Neural cell (in vitro differentiated cells): ENCODE results near the gene FBP2. TPM values are rescaled to one million over a fixed set of nuclear protein-coding genes. Genes with fewer than 3 reads are reported as not detected.

Experiments
- H2AFZ ChIP-seq: fragments of 200-600, 300-800 bp; sonication (generic), shearing (Covaris generic); 2 replicates; pipeline ENCODE4 v1.6.0; 2014; ENCODE audit warnings: low read depth, mild to moderate bottlenecking, antibody characterized with exemption, low read length, moderate library complexity
- H3F3A ChIP-seq: fragments of 200-600 bp; shearing (Covaris generic); 2 replicates; pipeline ENCODE4 v1.6.1; 2016; ENCODE audit warnings: mild to moderate bottlenecking, moderate library complexity, mixed read lengths, antibody characterized with exemption, low read length; ENCODE audit not compliant: insufficient read depth, poor library complexity, severe bottlenecking
- H3K27ac ChIP-seq: fragments of 200-600, 300-800 bp; sonication (generic), shearing (Covaris generic); 2 replicates; pipeline ENCODE4 v1.5.1; 2014; ENCODE audit warnings: mild to moderate bottlenecking, low read length, moderate library complexity
- H3K27me3 ChIP-seq: fragments of 300-800, 200-600 bp; sonication (generic), shearing (Covaris generic); 2 replicates; pipeline ENCODE4 v1.6.0; 2014; ENCODE audit warnings: mild to moderate bottlenecking, low read depth, low read length, moderate library complexity; ENCODE audit not compliant: insufficient read depth
- H3K36me3 ChIP-seq: fragments of 300-800, 200-600 bp; sonication (generic), shearing (Covaris generic); 2 replicates; pipeline ENCODE4 v1.5.1; 2014; ENCODE audit warnings: mild to moderate bottlenecking, antibody characterized with exemption, low read length, moderate library complexity; ENCODE audit not compliant: insufficient read depth
- H3K4me2 ChIP-seq: fragments of 300-800, 200-600 bp; sonication (generic), shearing (Covaris generic); 2 replicates; pipeline ENCODE4 v1.6.0; 2014; ENCODE audit warnings: mild to moderate bottlenecking, low read length
- H3K4me3 ChIP-seq: fragments of 300-800, 200-600 bp; sonication (generic), shearing (Covaris generic); 2 replicates; pipeline ENCODE4 v1.5.1; 2014; ENCODE audit warnings: mild to moderate bottlenecking, low read length, moderate library complexity
- H3K79me2 ChIP-seq: fragments of 200-600 bp; shearing (Covaris generic); replicated peaks from 2 replicates; pipeline ENCODE4 v1.6.0; 2014; ENCODE audit warnings: mild to moderate bottlenecking, low read length, moderate library complexity; ENCODE audit not compliant: insufficient read depth
- H3K9ac ChIP-seq: fragments of 300-800, 200-600 bp; sonication (generic), shearing (Covaris generic); 2 replicates; pipeline ENCODE4 v1.6.1; 2016; ENCODE audit warnings: mild to moderate bottlenecking, low read length, mixed read lengths
- H3K9me2 ChIP-seq: fragments of 200-600 bp; shearing (Covaris generic); 2 replicates; pipeline ENCODE4 v1.6.1; 2016; ENCODE audit warnings: mild to moderate bottlenecking, low read length, mixed read lengths; ENCODE audit not compliant: insufficient read depth
- H3K9me3 ChIP-seq: fragments of 200-600, 300-800 bp; sonication (generic), shearing (Covaris generic); 2 replicates; pipeline ENCODE4 v1.6.1; 2016; ENCODE audit warnings: mild to moderate bottlenecking, mixed run types, low read length, moderate library complexity, mixed read lengths
- H4K20me1 ChIP-seq: fragments of 200-600 bp; shearing (Covaris generic); 2 replicates; pipeline ENCODE4 v1.6.1; 2016; ENCODE audit warnings: mild to moderate bottlenecking, mixed run types; ENCODE audit not compliant: insufficient read depth
- EP300 ChIP-seq: fragments of 450-650 bp; conservative IDR thresholded peaks from 2 replicates; pipeline ENCODE4 v1.6.1; 2014; ENCODE audit warnings: antibody characterized with exemption, mild to moderate bottlenecking, moderate library complexity; ENCODE audit not compliant: poor library complexity, severe bottlenecking
- EZH2 ChIP-seq: fragments of 200-600, 300-800 bp; shearing (Covaris generic), sonication (generic); IDR thresholded peaks from 2 replicates; pipeline ENCODE4 v1.6.1; 2014; ENCODE audit warnings: antibody characterized with exemption, low read length, borderline replicate concordance, mild to moderate bottlenecking; ENCODE audit not compliant: insufficient read depth, poor library complexity, severe bottlenecking
- MXI1 ChIP-seq: fragments of 450-650 bp; conservative IDR thresholded peaks from 2 replicates; pipeline ENCODE4 v1.6.1; 2014; ENCODE audit warnings: antibody characterized with exemption, mild to moderate bottlenecking; ENCODE audit not compliant: poor library complexity, severe bottlenecking
- POLR2AphosphoS5 ChIP-seq: IDR thresholded peaks from 2 replicates; pipeline ENCODE4 v1.6.1; 2012
- RAD21 ChIP-seq: fragments of 450-650 bp; conservative IDR thresholded peaks from 2 replicates; pipeline ENCODE4 v1.6.1; 2014; ENCODE audit warnings: antibody characterized with exemption, mild to moderate bottlenecking, moderate library complexity
- SMC3 ChIP-seq: fragments of 450-650 bp; conservative IDR thresholded peaks from 2 replicates; pipeline ENCODE4 v1.6.1; 2014; ENCODE audit warnings: antibody characterized with exemption, mild to moderate bottlenecking, moderate library complexity; ENCODE audit not compliant: poor library complexity
- TAF1 ChIP-seq: IDR thresholded peaks from 2 replicates; pipeline ENCODE4 v1.6.1; 2012; ENCODE audit warnings: low read depth
- polyA plus RNA-seq: library from polyadenylated mRNA; depleted of rRNA; stranded (reverse); fragments of >200 nt; gene quantifications from 2 replicates; pipeline ENCODE4 v1.2.3, GENCODE V29; 2014
- TF ChIP-seq, protein P1 (sequence below): fragments of 450-650 bp; IDR thresholded peaks from 2 replicates; pipeline ENCODE4 v1.5.1; 2014; ENCODE audit warnings: antibody characterized with exemption, mild to moderate bottlenecking, moderate library complexity; ENCODE audit not compliant: poor library complexity, severe bottlenecking
- TF ChIP-seq, protein P2 (sequence below): IDR thresholded peaks from 2 replicates; pipeline ENCODE4 v1.6.1; 2012; ENCODE audit warnings: borderline replicate concordance

FBP2 gene
- polyA plus RNA-seq, 1 donor from 2014 or later = not detected

DNA sequence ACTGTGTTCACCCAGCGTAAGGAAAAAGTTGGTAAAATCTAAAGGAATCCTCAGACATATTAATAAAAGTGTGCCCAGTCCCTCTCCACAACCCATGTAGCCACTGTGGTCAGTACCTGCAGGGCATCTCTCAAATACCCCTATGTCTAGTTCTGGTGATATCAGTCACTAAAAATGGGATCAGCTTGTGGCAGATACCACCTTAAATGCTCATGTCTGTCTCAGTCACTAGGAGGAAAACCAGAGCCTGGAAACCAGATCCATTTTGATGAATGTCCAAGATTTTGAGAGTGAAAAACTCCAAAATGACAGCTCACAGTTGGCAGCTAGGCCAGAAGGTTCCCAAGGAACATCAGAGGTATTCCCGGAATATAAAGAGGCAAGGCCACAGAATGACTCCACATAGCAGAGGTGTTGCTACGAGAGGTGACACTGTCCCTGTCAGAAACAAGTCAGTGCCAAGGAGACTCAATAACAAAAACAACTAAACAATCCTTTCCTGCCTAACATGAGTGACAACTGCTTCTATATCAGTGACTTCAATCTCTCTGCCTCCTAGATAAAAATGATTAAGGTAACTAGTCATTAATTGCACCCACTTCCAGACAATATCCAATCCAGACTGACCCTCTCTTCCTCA, 25.3 kb downstream of the FBP2 start (continued):
- no peak for TF ChIP-seq EZH2

DNA sequence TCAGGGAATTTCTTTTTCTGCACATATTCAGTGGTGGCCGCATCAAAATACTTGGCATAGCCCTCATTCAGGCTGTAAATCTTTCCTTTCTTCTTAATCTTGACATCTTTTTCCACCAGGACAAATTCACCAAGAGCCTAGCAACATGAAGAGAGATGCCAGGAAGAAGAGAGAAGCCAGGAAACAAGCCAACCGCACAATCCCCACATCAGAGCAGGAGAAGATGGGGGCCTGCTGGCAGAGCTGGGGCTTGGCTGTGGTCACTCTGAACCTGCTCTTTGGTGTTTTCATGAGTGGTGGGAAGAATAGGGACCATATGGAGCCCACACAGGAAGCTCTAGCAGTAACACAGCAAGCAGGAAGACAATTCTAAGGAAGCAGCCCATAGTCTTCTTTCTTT, 26.4 kb downstream of the FBP2 start:
- H3K4me2 ChIP-seq = no peak overlapping the region
- no peak overlapping the region for H3K9ac ChIP-seq

DNA sequence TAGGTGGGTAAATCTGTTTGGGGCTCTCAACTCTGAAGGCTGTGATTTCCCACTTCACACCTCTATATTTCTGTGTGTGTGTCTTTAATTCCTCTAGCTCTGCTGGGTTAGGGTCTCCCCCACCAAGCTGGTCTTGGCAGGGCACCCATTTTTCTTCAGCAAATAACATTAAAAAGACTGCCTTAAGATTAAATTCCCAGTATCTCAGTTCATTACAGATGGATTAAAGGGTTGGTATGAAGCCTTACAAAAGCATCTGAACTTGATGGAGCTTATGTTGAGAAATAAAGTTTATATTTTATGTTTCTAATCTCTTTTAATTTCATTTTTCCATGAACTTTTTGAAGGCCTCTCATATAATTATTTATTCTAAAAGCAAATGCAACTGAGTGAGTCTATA, 27.1 kb downstream of the FBP2 start:
- Histone ChIP-seq H3K9ac (no peak overlapping the region), H3K4me2 (no peak overlapping the region), H3K27ac (no peak overlapping the region)

More for the DNA sequence above, 26.4 kb downstream of the FBP2 start:
- TF ChIP-seq, protein P1, sequence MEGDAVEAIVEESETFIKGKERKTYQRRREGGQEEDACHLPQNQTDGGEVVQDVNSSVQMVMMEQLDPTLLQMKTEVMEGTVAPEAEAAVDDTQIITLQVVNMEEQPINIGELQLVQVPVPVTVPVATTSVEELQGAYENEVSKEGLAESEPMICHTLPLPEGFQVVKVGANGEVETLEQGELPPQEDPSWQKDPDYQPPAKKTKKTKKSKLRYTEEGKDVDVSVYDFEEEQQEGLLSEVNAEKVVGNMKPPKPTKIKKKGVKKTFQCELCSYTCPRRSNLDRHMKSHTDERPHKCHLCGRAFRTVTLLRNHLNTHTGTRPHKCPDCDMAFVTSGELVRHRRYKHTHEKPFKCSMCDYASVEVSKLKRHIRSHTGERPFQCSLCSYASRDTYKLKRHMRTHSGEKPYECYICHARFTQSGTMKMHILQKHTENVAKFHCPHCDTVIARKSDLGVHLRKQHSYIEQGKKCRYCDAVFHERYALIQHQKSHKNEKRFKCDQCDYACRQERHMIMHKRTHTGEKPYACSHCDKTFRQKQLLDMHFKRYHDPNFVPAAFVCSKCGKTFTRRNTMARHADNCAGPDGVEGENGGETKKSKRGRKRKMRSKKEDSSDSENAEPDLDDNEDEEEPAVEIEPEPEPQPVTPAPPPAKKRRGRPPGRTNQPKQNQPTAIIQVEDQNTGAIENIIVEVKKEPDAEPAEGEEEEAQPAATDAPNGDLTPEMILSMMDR = no peak
- TF ChIP-seq MXI1 = no peak
- no peak for TF ChIP-seq RAD21
- TF ChIP-seq POLR2AphosphoS5 = no peak
- TF ChIP-seq EZH2 = no peak
- no peak for TF ChIP-seq EP300
- TF ChIP-seq, protein P2, sequence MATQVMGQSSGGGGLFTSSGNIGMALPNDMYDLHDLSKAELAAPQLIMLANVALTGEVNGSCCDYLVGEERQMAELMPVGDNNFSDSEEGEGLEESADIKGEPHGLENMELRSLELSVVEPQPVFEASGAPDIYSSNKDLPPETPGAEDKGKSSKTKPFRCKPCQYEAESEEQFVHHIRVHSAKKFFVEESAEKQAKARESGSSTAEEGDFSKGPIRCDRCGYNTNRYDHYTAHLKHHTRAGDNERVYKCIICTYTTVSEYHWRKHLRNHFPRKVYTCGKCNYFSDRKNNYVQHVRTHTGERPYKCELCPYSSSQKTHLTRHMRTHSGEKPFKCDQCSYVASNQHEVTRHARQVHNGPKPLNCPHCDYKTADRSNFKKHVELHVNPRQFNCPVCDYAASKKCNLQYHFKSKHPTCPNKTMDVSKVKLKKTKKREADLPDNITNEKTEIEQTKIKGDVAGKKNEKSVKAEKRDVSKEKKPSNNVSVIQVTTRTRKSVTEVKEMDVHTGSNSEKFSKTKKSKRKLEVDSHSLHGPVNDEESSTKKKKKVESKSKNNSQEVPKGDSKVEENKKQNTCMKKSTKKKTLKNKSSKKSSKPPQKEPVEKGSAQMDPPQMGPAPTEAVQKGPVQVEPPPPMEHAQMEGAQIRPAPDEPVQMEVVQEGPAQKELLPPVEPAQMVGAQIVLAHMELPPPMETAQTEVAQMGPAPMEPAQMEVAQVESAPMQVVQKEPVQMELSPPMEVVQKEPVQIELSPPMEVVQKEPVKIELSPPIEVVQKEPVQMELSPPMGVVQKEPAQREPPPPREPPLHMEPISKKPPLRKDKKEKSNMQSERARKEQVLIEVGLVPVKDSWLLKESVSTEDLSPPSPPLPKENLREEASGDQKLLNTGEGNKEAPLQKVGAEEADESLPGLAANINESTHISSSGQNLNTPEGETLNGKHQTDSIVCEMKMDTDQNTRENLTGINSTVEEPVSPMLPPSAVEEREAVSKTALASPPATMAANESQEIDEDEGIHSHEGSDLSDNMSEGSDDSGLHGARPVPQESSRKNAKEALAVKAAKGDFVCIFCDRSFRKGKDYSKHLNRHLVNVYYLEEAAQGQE = no peak
- no peak for TF ChIP-seq SMC3
- TF ChIP-seq TAF1 = no peak
- Histone ChIP-seq H2AFZ (no peak overlapping the region), H3K27me3 (no peaks in the 10 kb centered on the region), H3K36me3 (peaks cover 7% of the 10 kb centered on the region), H3F3A (no peaks in the 10 kb centered on the region), H3K79me2 (no peaks in the 10 kb centered on the region), H4K20me1 (no peaks in the 10 kb centered on the region), H3K9me3 (no peaks in the 10 kb centered on the region), H3K4me3 (no peak overlapping the region), H3K9me2 (no peaks in the 10 kb centered on the region), H3K27ac (no peak overlapping the region)

More for the DNA sequence above, 27.1 kb downstream of the FBP2 start:
- H3K4me3 ChIP-seq = no peak overlapping the region
- H3K79me2 ChIP-seq = no peaks in the 10 kb centered on the region
- no peaks in the 10 kb centered on the region for H3F3A ChIP-seq
- H3K9me3 ChIP-seq = no peaks in the 10 kb centered on the region
- TF ChIP-seq EP300 = no peak
- no peak for TF ChIP-seq SMC3
- TF ChIP-seq POLR2AphosphoS5 = no peak
- TF ChIP-seq EZH2 = no peak
- TF ChIP-seq, protein P2 = no peak
- TF ChIP-seq, protein P1 = no peak
- H3K9me2 ChIP-seq = no peaks in the 10 kb centered on the region
- no peaks in the 10 kb centered on the region for H4K20me1 ChIP-seq
- H3K36me3 ChIP-seq = peaks cover 7% of the 10 kb centered on the region
- H3K27me3 ChIP-seq = no peaks in the 10 kb centered on the region
- H2AFZ ChIP-seq = no peak overlapping the region
